Suprapubic skin (tissue), 4 donors: ENCODE results near the gene CIBAR2. TPM values are rescaled to one million over a fixed set of nuclear protein-coding genes. Genes with fewer than 3 reads are reported as not detected.

Experiments used
- DNase-seq, 2 donors: peaks; one replicate each; pipeline ENCODE4 v3.0.0-alpha.2; 2019; ENCODE audit warnings: low spot score in 2 of 2
- H3K27ac ChIP-seq: fragments of 200-600 bp; sonication (generic); one replicate; pipeline ENCODE4 v1.5.1; 2019
- H3K27me3 ChIP-seq: fragments of 200-600 bp; sonication (generic); one replicate; pipeline ENCODE4 v1.5.1; 2019
- H3K36me3 ChIP-seq: fragments of 200-600 bp; sonication (generic); one replicate; pipeline ENCODE4 v1.5.1; 2019
- H3K4me1 ChIP-seq: fragments of 200-600 bp; sonication (generic); one replicate; pipeline ENCODE4 v1.5.1; 2019
- H3K4me3 ChIP-seq: fragments of 200-600 bp; sonication (generic); one replicate; pipeline ENCODE4 v1.5.1; 2019; ENCODE audit warnings: mild to moderate bottlenecking
- H3K9me3 ChIP-seq: fragments of 200-600 bp; sonication (generic); one replicate; pipeline ENCODE4 v1.5.1; 2019
- EP300 ChIP-seq: sonication (generic); formaldehyde crosslinking; IDR thresholded peaks from one replicate; pipeline ENCODE4 v1.6.1; 2017; ENCODE audit warnings: antibody characterized with exemption
- POLR2A ChIP-seq, 2 donors: fragments of 450-650 bp; IDR thresholded peaks; one replicate each; pipeline ENCODE4 v1.6.1; 2017; ENCODE audit warnings: antibody characterized with exemption in 2 of 2, mild to moderate bottlenecking in 2 of 2, moderate library complexity in 2 of 2
- POLR2AphosphoS5 ChIP-seq, 3 donors: sonication (generic); formaldehyde crosslinking; IDR thresholded peaks; one replicate each; pipeline ENCODE4 v1.6.1; 2017; ENCODE audit warnings: antibody characterized with exemption in 3 of 3
- WGBS: methylation state at CpG from one replicate; pipeline ENCODE4 v1.1.5; 2018; 5-methylcytosine and 5-hydroxymethylcytosine counted together
- total RNA-seq, 4 donors: library from RNA; depleted of rRNA; stranded (reverse); fragments of >200 nt; gene quantifications; one replicate each; pipeline ENCODE4 v1.1.0, GENCODE V29; 2016
- TF ChIP-seq, protein P1 (sequence below), 2 donors: fragments of 200-600 bp in 1 of 2; fragments of 450-650 bp in 1 of 2; sonication (generic) in 1 of 2; IDR thresholded peaks; one replicate each; pipeline ENCODE4 v1.5.1; 2016 to 2019; ENCODE audit warnings: antibody characterized with exemption in 2 of 2, mild to moderate bottlenecking in 1 of 2, moderate library complexity in 1 of 2

The CIBAR2 gene
- total RNA-seq, 4 donors from 2014 or later: not detected

DNA sequence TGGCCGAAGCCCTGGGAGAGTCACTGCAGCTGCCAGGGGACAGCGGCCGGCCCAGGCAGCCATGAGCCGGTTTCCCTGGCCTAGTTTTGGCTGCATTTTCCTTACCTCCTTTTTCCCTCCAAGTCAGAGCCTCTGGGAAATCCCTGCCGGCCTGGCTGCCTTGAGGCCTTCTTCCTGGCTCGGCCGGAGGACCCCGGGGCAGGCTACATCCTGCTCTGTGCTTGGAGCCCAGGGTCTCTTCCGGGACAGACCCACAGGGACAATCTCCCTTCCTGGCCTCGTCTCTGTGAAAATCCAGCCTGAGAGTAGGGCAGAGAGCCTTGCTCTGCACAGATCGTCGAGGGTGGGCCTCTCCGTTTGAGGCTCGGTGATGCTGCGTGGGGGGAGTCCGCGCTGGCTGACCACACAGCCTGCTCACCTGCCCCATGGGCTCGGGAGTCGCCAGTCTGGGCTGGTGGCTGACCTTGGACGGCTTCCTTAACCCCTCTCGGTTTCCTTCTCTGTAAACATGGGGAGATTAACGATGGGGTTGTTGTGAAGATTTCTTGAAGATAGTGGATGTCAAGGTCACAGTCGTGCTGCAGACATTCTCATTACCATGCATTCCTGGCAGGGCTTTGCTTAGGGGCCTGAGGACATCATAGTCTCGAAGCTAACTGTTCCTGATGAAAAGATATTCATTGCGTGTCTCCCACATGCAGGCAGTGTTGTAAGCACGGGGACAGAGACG lies 34.8 kb upstream of the CIBAR2 start:
- peaks cover 30% of the 10 kb centered on the region for H3K4me1 ChIP-seq

DNA sequence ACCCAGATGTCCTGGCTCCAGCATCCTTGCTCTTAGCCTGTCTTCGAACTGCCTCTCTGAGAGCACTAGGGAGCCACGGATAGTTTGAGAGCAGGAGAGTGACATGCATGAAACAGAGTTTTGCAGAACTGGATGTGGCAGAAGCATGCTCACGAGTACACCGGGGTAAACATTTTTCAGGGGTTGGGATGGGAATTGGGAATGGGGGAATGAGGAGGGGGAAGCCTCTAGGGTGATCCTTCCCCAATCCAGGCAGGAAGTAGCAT lies 34.2 kb upstream of the CIBAR2 start:
- 92% methylated on average over 3 of the region's 4 CpGs for WGBS
- Histone ChIP-seq H3K4me1 (peaks cover 24% of the 10 kb centered on the region), H3K36me3 (no peaks in the 10 kb centered on the region)

More for the DNA sequence above, 34.8 kb upstream of the CIBAR2 start:
- DNase-seq: no peak
- H3K36me3 ChIP-seq: no peaks in the 10 kb centered on the region
- no peaks in the 10 kb centered on the region for H3K27me3 ChIP-seq
- H3K27ac ChIP-seq: no peak overlapping the region
- WGBS: 60% methylated on average over 21 of the region's 27 CpGs
- H3K9me3 ChIP-seq: no peaks in the 10 kb centered on the region
- no peak overlapping the region for H3K4me3 ChIP-seq
- TF ChIP-seq POLR2AphosphoS5 (IDR thresholded peaks at IDR 0.05): no peak
- no peak for TF ChIP-seq POLR2A (IDR thresholded peaks at IDR 0.05)
- TF ChIP-seq, protein P1, sequence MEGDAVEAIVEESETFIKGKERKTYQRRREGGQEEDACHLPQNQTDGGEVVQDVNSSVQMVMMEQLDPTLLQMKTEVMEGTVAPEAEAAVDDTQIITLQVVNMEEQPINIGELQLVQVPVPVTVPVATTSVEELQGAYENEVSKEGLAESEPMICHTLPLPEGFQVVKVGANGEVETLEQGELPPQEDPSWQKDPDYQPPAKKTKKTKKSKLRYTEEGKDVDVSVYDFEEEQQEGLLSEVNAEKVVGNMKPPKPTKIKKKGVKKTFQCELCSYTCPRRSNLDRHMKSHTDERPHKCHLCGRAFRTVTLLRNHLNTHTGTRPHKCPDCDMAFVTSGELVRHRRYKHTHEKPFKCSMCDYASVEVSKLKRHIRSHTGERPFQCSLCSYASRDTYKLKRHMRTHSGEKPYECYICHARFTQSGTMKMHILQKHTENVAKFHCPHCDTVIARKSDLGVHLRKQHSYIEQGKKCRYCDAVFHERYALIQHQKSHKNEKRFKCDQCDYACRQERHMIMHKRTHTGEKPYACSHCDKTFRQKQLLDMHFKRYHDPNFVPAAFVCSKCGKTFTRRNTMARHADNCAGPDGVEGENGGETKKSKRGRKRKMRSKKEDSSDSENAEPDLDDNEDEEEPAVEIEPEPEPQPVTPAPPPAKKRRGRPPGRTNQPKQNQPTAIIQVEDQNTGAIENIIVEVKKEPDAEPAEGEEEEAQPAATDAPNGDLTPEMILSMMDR (IDR thresholded peaks at IDR 0.05): no peak
- TF ChIP-seq EP300: no peak

DNA sequence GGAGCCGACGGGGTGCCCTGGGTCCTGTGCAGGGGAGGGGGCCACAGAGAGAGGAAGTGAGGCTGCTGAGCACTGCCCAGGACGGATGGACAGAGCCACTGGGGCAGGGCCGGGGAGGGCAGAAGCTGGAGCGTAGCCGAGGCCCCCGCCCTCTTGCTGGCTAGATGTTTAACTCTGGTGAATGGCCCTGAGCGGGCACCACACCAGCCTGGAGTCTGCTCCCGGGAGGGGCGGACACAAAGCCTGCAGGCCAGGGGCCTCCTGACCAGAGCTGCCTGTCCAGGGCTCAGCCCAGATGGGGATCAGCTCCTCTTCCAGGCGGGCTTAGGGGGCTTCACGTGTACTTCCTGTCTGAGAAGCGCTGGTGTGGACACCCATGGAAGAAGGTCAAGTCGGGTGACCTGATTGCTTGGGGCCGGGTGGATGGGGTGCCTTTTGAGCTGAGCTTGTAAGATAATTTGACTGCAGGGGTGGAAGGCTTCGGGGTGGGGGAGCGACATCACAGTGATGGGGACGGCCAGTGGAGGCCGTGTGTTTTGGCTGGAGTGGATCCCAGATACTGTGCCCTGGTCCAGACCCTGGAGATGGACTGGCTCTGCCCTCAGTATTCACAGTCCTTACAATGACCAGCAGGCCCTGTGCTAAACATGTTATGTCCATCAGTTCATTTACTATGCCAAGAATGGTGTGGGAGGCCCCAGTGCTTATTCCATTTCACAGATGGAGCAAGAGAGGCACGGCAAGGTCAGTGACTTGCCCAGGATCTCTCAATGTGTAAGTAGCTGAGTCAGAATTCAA lies 33.7 kb upstream of the CIBAR2 start:
- H3K4me1 ChIP-seq: peaks cover 19% of the 10 kb centered on the region
- 78% methylated on average over 12 of the region's 20 CpGs for WGBS

More for the DNA sequence above, 34.2 kb upstream of the CIBAR2 start:
- no peak overlapping the region for H3K4me3 ChIP-seq
- H3K27me3 ChIP-seq: no peaks in the 10 kb centered on the region
- H3K9me3 ChIP-seq: no peaks in the 10 kb centered on the region
- TF ChIP-seq EP300 (no peak), POLR2A (IDR thresholded peaks at IDR 0.05) (no peak), POLR2AphosphoS5 (IDR thresholded peaks at IDR 0.05) (no peak)
- TF ChIP-seq, protein P1 (IDR thresholded peaks at IDR 0.05): no peak
- DNase-seq: no peak
- no peak overlapping the region for H3K27ac ChIP-seq

DNA sequence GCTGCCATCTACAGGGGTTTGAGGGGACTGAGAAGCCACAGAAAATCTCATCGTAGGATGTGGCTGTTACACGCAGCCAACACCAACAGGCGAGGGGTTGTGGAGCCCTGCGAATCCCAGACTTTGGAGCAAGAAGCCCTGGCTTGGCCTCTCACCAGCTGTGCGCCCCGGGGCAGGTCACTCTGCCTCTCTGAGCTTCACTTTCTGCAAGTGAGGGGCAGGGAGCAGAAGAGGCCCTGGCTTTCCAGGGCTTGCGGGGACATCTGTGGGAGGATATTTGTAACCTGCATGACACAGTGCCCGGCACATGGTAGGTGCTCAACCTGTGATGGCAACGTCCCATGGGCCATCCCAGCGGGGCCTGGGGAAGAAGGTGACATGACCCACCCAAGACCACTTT lies 32.9 kb upstream of the CIBAR2 start:
- H3K36me3 ChIP-seq: no peaks in the 10 kb centered on the region
- no peak for DNase-seq
- TF ChIP-seq POLR2AphosphoS5 (IDR thresholded peaks at IDR 0.05) (no peak), POLR2A (IDR thresholded peaks at IDR 0.05) (no peak), EP300 (no peak)
- TF ChIP-seq, protein P1 (IDR thresholded peaks at IDR 0.05): no peak
- H3K9me3 ChIP-seq: no peaks in the 10 kb centered on the region
- no peak overlapping the region for H3K4me3 ChIP-seq
- peaks cover 12% of the 10 kb centered on the region for H3K4me1 ChIP-seq
- 98% methylated on average over 4 of the region's 10 CpGs for WGBS
- no peaks in the 10 kb centered on the region for H3K27me3 ChIP-seq
- H3K27ac ChIP-seq: no peak overlapping the region

More for the DNA sequence above, 33.7 kb upstream of the CIBAR2 start:
- Histone ChIP-seq H3K27me3 (no peaks in the 10 kb centered on the region), H3K27ac (no peak overlapping the region), H3K9me3 (no peaks in the 10 kb centered on the region), H3K36me3 (no peaks in the 10 kb centered on the region), H3K4me3 (no peak overlapping the region)
- TF ChIP-seq EP300: no peak
- TF ChIP-seq, protein P1 (IDR thresholded peaks at IDR 0.05): no peak
- no peak for TF ChIP-seq POLR2A (IDR thresholded peaks at IDR 0.05)
- no peak for TF ChIP-seq POLR2AphosphoS5 (IDR thresholded peaks at IDR 0.05)
- DNase-seq: no peak
